Esophagus mucosa (tissue), 1 donor: Measurements from ENCODE around the gene CBLL2. TPM values are rescaled to one million over a fixed set of nuclear protein-coding genes. Genes with fewer than 3 reads are reported as not detected.
"Not testable (repeated sequence)": the region's sequence is repeated elsewhere in the genome, so short reads cannot be mapped to it uniquely, and the experiment has no call there.

Source experiments
- ATAC-seq: fragments of 200-7000 bp; cut with Tn5 transposase; one replicate; pipeline ENCODE4 v1.9.1; 2020
- total RNA-seq: library from RNA; stranded (reverse); gene quantifications from one replicate; pipeline ENCODE4 v1.2.4, GENCODE V29; 2023
- donor health status: DM: yes; HTN: yes; CAD: no.

The CBLL2 gene, protein sequence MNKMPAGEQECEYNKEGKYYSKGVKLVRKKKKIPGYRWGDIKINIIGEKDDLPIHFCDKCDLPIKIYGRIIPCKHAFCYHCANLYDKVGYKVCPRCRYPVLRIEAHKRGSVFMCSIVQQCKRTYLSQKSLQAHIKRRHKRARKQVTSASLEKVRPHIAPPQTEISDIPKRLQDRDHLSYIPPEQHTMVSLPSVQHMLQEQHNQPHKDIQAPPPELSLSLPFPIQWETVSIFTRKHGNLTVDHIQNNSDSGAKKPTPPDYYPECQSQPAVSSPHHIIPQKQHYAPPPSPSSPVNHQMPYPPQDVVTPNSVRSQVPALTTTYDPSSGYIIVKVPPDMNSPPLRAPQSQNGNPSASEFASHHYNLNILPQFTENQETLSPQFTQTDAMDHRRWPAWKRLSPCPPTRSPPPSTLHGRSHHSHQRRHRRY
- total RNA-seq: not detected

DNA sequence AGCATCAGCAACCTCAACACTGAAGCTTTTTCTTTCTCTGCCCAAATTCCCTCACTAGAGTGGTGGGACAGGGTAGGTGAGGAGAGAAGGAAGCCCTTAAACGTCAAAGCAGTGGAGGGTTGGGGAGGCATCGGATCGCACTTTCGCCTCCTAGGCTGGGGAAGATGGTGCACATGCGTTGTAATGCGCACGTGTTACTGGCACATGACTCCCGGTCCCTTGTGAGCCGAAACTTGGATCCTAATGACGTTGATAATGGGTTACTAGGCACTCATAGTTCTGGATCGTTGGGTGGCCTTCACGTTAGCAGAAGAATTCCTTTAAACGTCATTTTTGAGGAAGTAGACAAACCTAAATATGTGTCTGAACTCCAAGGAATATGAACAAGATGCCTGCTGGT is at the start of gene CBLL2:
Gene CBLL2 (plus strand): TSS at position 301 of the 400 bp plus-strand sequence. CDS start 79 bp downstream, at position 380.
- ATAC-seq: no peak

DNA sequence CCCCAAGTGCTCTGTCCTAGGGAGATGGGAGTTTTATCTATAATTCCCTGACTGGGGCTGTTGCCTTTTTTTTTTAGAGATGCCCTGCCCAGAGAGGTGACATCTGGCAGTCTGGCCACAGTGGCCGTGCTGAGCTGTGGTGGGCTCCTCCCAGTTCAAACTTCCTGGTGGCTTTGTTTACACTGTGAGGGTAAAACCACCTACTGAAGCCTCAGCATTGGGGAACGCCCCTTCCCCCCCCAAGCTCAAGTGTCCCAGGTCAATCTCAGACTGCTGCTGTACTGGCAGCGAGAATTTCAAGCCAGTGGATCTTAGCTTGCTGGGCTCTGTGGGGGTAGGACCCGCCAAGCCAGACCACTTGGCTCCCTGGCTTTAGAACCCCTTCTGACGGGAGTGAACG is 38.3 kb upstream of the CBLL2 start:
- ATAC-seq: no peak

DNA sequence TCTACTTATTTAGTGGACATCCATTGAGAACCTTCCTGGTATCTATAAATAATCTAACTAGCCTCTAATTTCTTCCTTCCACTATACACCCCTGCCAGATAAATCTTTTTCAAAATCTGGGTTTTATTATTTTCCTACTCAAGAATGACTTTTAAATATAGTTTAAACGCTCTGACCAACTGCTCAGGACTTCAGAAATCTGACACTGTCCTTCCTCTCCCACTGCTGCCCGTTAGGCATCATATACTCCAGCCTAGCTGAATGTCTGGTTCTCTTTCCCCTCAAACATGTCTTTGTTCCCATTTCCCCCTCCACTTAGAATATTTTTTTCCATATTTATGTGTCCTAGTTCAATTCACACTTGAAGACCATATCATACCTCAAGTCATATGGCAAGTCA is 35.2 kb upstream of the CBLL2 start:
- no peak for ATAC-seq

DNA sequence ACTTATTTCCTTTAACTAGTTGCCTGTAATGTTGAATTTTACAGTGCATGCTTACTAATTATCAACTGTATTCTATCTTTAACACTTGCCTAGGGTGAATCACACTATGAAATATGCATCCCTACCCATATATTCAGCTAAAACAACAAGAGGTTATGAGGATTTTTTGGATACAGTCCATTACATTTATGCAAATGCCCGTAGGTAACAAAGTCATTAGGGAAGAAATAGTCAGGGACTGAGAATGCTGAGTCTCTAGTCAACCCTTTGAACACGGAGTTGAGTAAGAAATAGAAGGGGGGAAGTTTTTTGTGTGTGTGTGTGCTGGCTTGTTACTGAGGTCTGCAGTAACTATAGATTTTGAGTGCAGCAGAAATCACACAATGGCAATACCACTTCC is 26.1 kb upstream of the CBLL2 start:
- ATAC-seq: peak; percentile 70

DNA sequence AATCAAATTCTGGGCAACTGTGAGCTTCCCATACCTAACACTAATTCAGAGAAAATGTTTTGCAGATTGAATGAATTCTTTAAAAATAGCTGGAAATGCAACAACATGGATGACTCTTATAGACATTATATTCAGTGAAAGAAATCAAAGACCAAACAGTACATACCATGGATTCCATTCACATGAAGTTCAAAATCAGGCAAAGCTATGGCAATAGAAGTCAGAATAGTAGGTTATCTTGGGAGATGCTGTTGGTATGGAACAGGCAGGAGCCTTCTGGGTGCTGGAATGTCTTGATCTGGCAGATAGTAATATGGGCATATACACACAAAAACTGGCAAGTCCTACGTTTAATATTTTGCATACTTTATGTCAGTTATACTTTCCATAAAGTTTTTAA is 25.5 kb upstream of the CBLL2 start:
- ATAC-seq: no peak

DNA sequence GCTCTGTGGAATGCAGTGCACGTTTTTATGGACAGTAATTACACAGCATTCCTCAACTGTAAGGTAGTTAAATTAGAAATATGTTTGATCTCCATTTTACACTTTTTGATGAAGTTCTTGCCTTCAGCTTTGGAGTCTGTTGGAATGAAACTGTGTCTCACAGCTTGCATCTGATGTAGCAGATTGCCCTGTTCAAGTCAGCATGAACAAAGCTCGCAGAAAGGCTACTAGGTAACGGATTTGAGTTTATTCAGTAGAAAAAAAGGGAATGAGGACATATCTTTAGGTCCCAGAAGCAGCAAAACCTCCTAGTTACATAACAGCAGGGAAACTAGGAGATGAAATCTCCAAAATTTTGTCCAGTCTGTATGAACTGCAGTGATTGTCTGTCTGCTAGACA is 24.3 kb upstream of the CBLL2 start:
- no peak for ATAC-seq

DNA sequence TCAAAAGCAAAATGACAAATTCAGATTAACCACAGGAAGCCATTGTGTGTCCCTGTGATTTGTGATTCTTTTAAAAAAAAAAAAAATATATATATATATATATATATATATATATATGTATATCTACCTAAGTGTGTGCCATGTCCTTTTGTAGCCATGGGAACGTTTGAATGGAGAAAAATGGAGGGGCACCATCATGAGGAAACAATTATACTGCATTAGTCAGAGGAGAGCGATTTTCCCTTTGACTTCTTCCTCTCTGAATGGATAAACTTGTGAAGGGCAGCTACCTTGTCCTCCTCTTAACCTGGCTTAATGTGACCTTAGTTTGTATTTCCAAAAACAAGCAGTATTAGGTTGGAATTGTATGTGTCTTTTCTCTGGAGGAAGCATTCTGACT is 23.3 kb upstream of the CBLL2 start:
- ATAC-seq: no peak

DNA sequence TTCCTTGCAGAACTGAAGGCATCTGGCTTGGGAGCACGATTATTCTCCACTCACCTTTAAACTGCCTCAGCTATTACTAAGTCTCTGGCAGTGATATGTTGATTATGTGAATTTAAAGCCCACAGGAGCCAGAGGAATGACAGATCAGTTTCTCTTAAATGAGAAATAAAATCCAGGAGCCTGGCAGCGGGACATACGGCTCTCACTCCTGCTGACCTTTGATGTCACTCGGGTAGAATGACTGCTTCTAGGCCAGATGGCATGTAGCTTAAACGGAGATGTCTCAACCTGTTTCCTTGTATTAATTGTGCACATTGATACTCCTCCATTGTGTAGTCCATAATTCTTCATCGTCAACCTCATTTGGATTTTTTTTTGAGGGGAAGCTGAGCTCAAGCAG is 4.0 kb upstream of the CBLL2 start:
- ATAC-seq: no peak

DNA sequence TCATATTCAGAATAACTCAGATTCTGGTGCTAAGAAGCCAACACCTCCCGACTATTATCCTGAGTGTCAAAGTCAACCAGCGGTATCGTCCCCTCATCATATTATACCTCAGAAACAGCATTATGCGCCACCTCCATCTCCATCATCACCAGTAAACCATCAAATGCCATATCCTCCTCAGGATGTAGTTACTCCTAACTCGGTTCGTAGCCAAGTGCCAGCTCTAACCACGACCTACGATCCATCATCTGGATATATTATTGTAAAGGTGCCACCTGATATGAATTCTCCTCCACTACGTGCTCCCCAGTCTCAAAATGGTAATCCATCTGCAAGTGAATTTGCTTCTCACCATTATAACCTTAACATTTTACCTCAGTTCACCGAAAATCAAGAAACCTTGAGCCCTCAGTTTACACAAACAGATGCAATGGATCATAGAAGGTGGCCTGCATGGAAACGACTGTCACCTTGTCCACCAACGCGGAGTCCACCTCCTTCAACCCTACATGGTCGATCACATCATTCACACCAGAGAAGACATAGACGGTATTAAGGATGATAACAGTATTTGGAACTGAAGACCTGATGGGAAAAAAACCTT is 1.1 kb downstream of the CBLL2 start:
- no peak for ATAC-seq

DNA sequence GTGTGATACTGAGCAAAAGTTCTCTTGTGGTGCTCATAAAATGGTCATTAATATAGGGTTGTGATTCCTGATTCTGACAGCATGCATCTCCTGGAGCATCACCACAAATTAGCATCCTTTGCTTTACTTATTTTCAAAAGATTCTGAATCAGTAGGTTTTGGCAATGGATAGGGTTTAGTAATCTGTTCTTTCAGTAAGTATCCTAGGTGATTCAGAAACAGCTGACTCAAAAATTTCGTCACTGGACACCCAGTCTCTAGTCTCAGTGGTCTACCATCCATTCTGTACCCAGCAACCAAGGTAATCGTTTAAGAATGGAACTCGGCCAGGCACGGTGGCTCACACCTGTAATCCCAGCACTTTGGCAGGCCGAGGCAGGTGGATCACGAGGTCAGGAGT is 4.1 kb downstream of the CBLL2 start:
- ATAC-seq: no peak

DNA sequence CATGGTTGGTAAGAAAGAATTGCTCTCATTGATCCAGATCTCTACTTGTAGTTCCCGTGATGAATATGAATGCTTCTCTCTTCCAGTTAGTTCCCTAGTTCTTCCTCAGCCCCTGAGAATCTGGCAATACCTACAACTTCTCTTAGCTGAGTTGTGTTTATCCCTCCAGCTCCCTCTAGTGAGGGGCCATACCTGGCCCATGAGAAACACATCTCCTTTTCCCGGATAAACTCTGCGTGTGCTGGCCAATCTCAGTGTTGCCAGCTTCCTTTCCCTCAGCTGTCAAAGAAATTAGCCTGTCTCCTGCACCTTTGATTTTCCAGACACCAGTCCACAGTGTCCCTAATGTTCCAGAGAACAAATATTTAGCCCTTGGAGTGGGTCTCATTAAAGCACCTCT is 5.7 kb downstream of the CBLL2 start:
- no peak for ATAC-seq

DNA sequence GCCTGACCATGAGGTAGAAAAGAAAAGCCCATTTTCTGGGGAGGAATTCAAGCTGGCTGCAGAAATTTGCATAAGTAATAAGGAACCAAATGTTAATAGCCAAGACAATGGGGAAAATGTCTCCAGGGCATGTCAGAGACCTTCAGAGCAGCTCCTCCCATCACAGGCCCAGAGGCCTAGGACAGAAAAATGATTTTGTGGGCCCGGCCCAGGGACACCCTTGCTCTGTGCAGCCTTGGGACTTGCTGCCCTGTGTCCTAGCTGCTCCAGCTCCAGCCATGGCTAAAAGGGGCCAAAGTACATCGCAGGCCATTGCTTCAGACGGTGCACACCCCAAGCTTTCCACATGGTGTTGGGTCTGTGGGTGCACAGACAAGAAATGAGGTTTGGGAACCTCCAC is 16.5 kb downstream of the CBLL2 start:
- not testable (repeated sequence) for ATAC-seq

DNA sequence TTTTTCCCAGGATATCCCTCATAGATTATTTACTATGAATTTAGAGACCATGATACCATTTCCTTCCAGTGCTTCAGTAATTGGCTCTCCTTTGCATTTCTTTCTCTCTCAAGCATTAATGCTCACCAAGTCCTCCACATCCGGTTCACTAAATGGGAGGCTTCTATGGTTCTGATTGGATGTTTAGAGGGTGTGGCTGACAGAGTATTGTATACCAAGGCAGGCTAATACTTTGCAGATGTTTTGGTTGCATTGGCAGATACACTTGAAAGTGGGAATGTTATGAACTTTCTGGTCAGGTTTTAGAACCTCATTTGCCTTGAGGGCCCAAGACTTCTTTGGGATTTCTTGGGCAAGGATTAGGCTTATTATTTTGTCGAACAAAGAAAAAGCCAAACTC is 24.2 kb downstream of the CBLL2 start:
- no peak for ATAC-seq

DNA sequence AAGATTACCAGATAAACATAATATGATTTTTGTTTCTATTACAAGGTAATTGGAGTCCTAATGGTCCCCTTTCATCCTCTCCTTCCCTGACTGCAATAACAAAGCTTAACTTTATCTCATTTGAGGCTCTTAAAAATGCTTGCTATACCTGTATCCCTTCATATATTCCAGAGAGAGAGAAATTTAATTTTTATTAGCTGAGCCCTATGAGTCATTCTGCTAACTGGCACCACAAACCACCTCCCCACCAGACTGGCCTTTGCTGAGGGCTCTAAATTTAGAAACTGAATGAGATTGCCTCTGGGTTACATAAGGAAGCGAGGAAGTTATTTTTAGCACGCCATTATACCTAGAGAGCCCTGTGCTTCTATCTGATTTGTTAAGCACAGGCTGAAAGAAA is 27.4 kb downstream of the CBLL2 start:
- no peak for ATAC-seq

DNA sequence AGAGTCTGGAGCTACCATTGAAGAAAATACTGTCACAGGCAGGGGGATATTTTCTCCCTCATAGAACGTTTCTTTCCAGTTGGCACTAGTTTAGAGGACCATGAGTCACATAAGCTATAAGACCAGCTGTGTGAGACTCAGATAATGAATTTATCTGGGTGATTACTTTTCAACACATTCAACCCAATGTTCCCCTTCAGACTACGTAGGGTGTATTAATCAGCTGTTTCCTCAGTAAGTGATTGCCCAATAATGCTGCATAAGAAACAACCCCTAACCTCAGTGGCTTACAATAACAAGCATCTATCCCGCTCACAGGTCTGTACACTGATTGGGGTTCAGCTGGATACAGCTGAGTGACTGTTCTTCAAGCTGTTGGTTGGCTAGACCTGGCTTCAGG is 38.1 kb downstream of the CBLL2 start:
- ATAC-seq: no peak

DNA sequence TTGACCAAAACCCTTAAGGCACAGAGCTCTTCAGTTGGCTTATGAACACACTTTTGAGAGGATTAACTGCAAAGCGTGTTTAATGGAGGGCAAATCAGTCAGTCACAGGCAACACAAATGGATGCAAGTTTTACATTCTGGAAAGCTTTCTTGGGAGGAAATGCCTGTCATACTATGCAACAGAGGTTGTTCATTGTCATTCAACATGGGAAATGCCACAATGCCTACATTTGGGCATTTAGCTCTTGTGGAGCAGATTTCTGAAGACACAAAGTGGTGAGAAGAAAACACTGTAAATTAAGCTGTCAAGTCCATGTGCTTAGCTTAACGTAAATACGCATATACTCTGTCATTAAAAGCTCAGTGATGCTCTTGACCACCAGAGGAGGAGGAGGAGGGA is 41.1 kb downstream of the CBLL2 start:
- ATAC-seq: no peak

DNA sequence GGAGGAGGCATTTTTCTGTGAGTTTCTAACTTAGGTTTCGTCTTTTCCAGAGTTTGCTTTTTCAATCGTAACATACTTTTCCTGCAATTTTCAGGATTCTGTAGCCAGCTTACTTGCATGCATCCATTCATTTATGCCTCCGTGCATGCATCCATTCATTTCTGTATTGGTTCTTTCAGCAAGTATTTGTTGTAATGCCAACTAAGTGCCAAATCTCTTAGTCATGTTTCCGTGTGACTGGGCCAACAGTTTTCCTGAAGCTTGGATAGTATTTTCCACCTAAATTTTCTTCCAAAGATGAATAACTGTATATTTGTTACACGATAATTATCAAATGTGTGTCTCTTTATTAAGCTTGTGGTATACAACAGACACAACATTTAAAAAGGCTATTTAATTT is 41.5 kb downstream of the CBLL2 start:
- ATAC-seq: no peak

DNA sequence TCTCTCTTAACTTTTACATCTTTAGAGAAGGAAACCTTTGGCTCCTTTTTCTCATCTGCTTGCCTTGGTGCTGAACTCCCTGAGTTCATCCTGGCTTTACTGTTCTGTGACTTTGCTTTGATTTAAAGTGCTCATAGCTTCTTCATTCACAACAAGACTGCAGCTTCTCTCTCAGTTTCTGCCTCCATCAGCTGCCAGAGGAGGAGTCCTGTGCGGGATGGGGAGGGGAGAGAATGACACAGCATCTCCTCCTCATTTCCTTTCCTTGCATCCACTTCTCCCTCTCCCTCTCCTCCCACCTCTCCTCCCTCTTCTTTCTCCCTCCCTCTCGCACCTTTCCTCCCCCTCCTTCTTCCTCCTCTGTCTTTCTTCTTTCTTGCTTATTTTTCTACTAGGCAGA is 42.0 kb downstream of the CBLL2 start:
- ATAC-seq: no peak

DNA sequence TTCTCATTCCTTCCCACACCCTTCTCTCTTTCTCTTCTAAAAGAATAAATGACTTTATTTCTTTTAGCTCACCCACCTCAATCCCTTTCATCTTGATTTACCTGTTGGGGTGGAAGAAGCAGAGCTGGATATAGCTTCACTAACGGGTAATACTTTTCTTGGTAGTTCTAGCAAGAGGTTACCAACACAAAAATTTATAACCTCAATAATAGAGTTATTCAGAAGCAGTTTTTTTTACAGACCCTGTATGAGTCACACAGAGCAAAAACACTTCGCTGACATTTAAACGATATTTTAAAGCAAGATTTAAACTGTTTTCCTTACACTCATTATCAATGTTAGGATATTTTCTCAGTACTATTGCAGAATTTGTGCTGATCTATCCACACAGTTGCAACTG is 42.4 kb downstream of the CBLL2 start:
- no peak for ATAC-seq

DNA sequence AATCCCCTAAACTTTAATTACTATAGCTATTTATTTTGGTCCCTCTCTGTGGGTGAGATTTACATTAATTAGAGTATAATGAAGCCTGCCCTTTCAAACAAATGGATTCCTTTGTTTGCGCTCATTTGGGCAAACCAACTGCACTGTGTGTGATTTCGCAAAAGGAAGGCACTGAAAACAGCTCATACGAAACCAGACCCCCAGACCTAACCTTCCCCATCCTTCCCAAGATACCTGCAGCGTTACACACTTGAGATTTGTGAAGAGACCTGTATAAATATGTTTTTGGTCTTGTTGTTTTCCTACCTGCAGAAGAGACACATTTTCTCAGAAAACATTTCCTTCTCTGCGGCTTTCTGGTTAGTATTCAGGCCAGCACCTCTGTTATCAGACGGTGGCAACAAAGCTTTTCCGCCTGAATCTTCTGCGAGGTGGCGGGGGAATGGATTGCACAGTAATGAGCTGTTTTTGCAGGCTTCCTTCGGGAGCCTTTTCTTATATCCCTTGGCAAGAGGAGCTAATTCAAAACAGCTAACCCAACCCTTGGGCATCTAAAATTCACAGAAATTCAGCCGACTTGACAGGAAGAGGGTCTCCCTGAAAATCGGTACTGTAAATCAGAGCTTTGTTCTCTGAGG is 47.6 kb downstream of the CBLL2 start:
- ATAC-seq: no peak

DNA sequence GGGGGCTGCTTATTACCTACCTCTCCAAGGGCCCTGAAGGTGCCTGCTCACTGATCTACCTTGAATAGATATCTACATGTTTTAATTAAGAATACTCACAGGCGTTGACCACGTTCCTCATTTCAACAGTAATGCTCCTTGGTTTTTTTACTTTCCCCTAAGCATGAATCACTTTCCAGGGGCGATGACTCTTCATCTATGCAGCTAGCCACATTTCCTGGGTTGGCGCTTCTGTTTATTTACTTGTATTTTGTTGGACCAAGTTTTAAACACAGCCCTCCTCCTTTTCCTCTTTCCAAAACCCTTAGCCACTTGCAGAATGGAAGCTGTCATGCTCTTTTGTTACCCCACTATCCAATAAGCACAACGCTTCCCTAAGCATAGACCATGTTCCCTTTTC is 50.8 kb downstream of the CBLL2 start:
- ATAC-seq: no peak
